ENCODE measurements around the gene UNC80. TPM values are rescaled to one million over a fixed set of nuclear protein-coding genes. Genes with fewer than 3 reads are reported as not detected.

The UNC80 gene
- polyA plus RNA-seq, 1 donor from 2014 or later = 10.4 TPM

GRCh38 chr2:209958016-209958415, 186.4 kb downstream of the UNC80 start:
- Histone ChIP-seq H4K20me1 (ENCODE audit: insufficient read depth) (no peaks in the 10 kb centered on the region), H2AFZ (ENCODE audit: low read depth, low read length) (no peak overlapping the region), H3K9me2 (ENCODE audit: insufficient read depth, low read length) (no peaks in the 10 kb centered on the region), H3K27me3 (ENCODE audit: insufficient read depth, low read depth, low read length) (no peaks in the 10 kb centered on the region), H3K4me2 (ENCODE audit: low read length) (no peak overlapping the region), H3F3A (ENCODE audit: insufficient read depth, low read length, poor library complexity, severe bottlenecking) (no peaks in the 10 kb centered on the region), H3K27ac (ENCODE audit: low read length) (no peak overlapping the region), H3K79me2 (replicated peaks; ENCODE audit: insufficient read depth, low read length) (no peaks in the 10 kb centered on the region), H3K36me3 (ENCODE audit: insufficient read depth, low read length) (no peaks in the 10 kb centered on the region), H3K9me3 (ENCODE audit: low read length) (no peaks in the 10 kb centered on the region), H3K4me3 (ENCODE audit: low read length) (no peak overlapping the region), H3K9ac (ENCODE audit: low read length) (no peak overlapping the region)
- TF ChIP-seq TAF1 (IDR thresholded peaks at IDR 0.05; ENCODE audit: low read depth) = no peak
- no peak for TF ChIP-seq EP300 (conservative IDR thresholded peaks at IDR 0.05; ENCODE audit: poor library complexity, severe bottlenecking)
- TF ChIP-seq POLR2AphosphoS5 (IDR thresholded peaks at IDR 0.05) = no peak
- TF ChIP-seq EZH2 (IDR thresholded peaks at IDR 0.05; ENCODE audit: borderline replicate concordance, insufficient read depth, low read length, poor library complexity, severe bottlenecking) = no peak
- no peak for TF ChIP-seq MXI1 (conservative IDR thresholded peaks at IDR 0.05; ENCODE audit: poor library complexity, severe bottlenecking)
- no peak for TF ChIP-seq RAD21 (conservative IDR thresholded peaks at IDR 0.05)
- TF ChIP-seq, protein P1, sequence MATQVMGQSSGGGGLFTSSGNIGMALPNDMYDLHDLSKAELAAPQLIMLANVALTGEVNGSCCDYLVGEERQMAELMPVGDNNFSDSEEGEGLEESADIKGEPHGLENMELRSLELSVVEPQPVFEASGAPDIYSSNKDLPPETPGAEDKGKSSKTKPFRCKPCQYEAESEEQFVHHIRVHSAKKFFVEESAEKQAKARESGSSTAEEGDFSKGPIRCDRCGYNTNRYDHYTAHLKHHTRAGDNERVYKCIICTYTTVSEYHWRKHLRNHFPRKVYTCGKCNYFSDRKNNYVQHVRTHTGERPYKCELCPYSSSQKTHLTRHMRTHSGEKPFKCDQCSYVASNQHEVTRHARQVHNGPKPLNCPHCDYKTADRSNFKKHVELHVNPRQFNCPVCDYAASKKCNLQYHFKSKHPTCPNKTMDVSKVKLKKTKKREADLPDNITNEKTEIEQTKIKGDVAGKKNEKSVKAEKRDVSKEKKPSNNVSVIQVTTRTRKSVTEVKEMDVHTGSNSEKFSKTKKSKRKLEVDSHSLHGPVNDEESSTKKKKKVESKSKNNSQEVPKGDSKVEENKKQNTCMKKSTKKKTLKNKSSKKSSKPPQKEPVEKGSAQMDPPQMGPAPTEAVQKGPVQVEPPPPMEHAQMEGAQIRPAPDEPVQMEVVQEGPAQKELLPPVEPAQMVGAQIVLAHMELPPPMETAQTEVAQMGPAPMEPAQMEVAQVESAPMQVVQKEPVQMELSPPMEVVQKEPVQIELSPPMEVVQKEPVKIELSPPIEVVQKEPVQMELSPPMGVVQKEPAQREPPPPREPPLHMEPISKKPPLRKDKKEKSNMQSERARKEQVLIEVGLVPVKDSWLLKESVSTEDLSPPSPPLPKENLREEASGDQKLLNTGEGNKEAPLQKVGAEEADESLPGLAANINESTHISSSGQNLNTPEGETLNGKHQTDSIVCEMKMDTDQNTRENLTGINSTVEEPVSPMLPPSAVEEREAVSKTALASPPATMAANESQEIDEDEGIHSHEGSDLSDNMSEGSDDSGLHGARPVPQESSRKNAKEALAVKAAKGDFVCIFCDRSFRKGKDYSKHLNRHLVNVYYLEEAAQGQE (IDR thresholded peaks at IDR 0.05; ENCODE audit: borderline replicate concordance) = no peak
- TF ChIP-seq SMC3 (conservative IDR thresholded peaks at IDR 0.05; ENCODE audit: poor library complexity) = no peak
- TF ChIP-seq, protein P2, sequence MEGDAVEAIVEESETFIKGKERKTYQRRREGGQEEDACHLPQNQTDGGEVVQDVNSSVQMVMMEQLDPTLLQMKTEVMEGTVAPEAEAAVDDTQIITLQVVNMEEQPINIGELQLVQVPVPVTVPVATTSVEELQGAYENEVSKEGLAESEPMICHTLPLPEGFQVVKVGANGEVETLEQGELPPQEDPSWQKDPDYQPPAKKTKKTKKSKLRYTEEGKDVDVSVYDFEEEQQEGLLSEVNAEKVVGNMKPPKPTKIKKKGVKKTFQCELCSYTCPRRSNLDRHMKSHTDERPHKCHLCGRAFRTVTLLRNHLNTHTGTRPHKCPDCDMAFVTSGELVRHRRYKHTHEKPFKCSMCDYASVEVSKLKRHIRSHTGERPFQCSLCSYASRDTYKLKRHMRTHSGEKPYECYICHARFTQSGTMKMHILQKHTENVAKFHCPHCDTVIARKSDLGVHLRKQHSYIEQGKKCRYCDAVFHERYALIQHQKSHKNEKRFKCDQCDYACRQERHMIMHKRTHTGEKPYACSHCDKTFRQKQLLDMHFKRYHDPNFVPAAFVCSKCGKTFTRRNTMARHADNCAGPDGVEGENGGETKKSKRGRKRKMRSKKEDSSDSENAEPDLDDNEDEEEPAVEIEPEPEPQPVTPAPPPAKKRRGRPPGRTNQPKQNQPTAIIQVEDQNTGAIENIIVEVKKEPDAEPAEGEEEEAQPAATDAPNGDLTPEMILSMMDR (IDR thresholded peaks at IDR 0.05; ENCODE audit: poor library complexity, severe bottlenecking) = no peak

DNA sequence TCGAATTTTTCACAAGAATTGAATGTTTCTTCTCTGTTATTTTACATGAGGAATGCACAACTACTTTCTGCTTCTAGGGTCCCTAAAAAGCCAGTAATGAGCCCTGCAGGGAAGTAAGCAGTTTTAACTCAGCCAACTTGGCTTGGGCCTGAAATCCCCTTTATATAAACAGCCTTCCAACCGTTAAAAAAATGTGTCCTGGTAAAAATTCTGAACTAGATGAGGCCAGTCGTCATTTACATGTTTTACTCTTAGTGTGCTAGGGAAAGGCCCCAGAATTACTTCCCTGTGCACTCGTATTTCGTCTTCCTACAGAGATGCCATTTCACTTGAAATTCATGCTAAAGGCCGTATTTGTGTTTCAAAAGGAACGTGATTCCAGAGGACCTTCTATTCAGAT, 188.4 kb downstream of the UNC80 start:
- Histone ChIP-seq H2AFZ (ENCODE audit: low read depth, low read length) (no peak overlapping the region), H3K4me2 (ENCODE audit: low read length) (no peak overlapping the region), H3F3A (ENCODE audit: insufficient read depth, low read length, poor library complexity, severe bottlenecking) (no peaks in the 10 kb centered on the region), H3K79me2 (replicated peaks; ENCODE audit: insufficient read depth, low read length) (no peaks in the 10 kb centered on the region), H3K4me3 (ENCODE audit: low read length) (no peak overlapping the region), H3K27me3 (ENCODE audit: insufficient read depth, low read depth, low read length) (no peaks in the 10 kb centered on the region), H3K27ac (ENCODE audit: low read length) (peak overlapping the region; percentile 22), H3K9ac (ENCODE audit: low read length) (no peak overlapping the region), H3K36me3 (ENCODE audit: insufficient read depth, low read length) (no peaks in the 10 kb centered on the region), H3K9me3 (ENCODE audit: low read length) (no peaks in the 10 kb centered on the region), H4K20me1 (ENCODE audit: insufficient read depth) (no peaks in the 10 kb centered on the region), H3K9me2 (ENCODE audit: insufficient read depth, low read length) (no peaks in the 10 kb centered on the region)
- TF ChIP-seq RAD21 (conservative IDR thresholded peaks at IDR 0.05) = no peak
- no peak for TF ChIP-seq POLR2AphosphoS5 (IDR thresholded peaks at IDR 0.05)
- TF ChIP-seq, protein P2 (IDR thresholded peaks at IDR 0.05; ENCODE audit: poor library complexity, severe bottlenecking) = no peak
- TF ChIP-seq, protein P1 (IDR thresholded peaks at IDR 0.05; ENCODE audit: borderline replicate concordance) = no peak
- TF ChIP-seq SMC3 (conservative IDR thresholded peaks at IDR 0.05; ENCODE audit: poor library complexity) = no peak
- no peak for TF ChIP-seq EZH2 (IDR thresholded peaks at IDR 0.05; ENCODE audit: borderline replicate concordance, insufficient read depth, low read length, poor library complexity, severe bottlenecking)
- TF ChIP-seq MXI1 (conservative IDR thresholded peaks at IDR 0.05; ENCODE audit: poor library complexity, severe bottlenecking) = no peak
- no peak for TF ChIP-seq EP300 (conservative IDR thresholded peaks at IDR 0.05; ENCODE audit: poor library complexity, severe bottlenecking)
- no peak for TF ChIP-seq TAF1 (IDR thresholded peaks at IDR 0.05; ENCODE audit: low read depth)
